GM18870 (cell line): ENCODE results near the gene VPS37C.
"Not testable (repeated sequence)": the region's sequence is repeated elsewhere in the genome, so short reads cannot be mapped to it uniquely, and the experiment has no call there.

Source experiments
- ATAC-seq: cut with Tn5 transposase; IDR thresholded peaks from one replicate; pipeline ENCODE4 v1.9.1; 2021; ENCODE audit warnings: moderate library complexity; ENCODE audit not compliant: unreplicated experiment

VPS37C gene

DNA sequence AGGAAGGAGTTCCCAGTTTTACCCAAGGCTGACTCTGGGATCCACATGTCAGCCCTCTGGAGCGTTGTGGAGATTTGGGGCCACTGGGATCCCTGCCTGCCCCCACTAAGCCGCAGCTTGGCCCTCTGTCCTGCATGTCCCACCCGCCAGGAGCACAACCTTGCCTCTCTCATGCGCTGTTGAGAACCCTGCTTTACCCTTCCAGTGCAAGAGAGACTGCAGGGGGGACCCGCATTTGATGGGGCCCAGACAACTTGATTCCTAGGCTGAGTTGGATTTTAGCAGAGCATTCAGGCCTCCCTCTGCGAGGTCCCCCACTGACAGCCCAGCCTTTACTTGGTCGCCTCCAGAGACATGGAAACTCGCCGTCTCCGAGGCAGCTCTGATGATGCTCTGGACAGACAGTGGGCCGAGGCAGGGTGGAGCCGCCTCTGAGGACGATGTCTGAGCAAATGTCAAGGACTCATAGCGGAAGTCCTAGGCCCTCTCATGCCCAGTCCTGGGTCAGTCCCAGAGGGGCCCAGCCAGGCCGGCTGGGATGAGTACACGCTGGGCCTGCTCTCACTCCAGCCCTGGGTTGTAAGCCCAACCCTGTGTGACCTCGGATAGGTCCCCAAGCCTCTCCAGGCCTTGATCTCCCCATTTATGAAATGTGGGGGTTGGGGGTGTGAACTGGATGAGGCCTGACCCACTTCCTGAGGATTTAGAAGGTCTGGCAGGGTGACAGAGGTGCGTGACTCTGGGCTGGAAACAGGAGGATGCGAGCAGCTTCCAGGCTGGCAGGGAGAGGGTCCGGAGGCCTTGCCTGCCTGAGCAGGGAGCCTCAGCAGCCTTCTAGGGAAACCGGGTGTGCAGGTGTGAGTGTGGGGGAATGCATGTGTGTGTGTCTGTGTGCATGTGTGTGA lies 58.3 kb downstream of the VPS37C start:
- ATAC-seq, result no peak

DNA sequence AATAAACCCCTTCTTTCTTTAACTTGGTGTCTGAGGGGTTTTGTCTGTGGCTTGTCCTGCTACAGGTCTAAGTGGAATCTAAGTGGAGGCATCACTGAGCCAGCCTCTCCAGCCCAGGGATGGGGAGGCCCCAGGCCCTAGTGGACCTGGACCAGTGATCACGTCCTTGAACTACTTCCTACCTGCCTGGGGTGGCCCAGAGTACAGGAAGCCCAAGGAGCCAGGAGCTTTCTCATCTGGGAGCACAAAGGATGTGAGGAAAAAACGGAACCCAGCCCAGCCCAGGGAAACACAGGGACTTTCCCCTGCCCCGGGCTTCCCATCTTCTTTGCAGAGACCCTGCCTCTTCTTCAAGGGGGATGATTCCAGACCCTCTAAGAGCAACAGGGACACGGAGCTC lies 62.4 kb downstream of the VPS37C start:
- no peak for ATAC-seq

DNA sequence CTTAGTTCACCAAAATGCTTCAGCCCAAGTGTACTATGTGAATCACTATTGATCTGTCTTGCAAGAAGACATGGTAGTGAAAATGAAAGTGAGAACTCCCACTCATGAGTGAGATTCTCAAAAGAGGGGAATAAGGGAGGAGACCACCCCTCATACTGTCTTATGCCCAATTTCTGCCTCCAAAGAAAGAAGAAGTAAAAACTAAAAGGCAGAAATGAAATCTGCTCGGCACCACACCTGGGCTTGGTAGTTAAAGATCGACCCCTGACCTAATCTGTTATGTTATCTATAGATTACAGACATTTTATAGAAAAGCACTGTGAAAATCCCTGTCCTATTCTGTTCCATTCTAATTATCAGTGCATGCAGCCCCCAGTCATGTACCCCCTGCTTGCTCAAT lies 63.0 kb downstream of the VPS37C start:
- ATAC-seq, result not testable (repeated sequence)

DNA sequence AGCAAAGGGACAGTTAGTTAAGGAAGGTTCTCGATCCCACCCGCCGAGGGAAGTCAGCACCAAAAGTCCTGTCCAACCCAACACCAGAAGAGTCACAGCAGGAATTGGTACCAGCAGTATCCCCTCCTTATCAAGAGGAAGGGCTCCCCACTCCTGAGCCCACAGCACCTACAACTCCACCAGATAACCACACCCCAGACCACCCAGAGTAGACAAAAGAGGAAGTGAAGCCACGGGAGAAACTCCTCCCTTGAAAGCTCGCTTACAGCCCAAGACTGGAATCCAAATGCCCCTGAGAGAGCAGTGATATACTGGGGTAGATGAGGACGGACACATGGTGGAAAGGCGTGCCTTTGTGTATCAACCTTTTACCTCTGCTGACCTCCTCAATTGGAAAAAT lies 66.2 kb downstream of the VPS37C start:
- ATAC-seq, result no peak

DNA sequence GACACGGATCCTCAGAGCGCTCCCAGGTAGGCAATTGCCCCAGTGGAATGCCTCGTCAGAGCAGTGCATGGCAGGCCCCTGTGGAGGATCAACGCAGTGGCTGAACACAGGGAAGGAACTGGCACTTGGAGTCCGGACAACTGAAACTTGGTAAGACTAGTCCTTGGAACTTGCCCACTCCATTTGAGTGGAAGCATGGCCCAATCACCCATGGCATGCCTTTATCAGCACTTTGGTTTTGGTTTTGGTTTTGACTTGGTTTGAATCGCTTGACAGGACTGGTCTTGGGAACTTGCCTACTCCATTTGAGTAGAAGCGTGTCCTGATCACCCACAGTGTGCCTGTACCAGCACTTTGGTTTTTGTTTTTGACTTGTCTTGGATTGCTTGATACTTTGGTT lies 67.1 kb downstream of the VPS37C start:
- ATAC-seq, result not testable (repeated sequence)

DNA sequence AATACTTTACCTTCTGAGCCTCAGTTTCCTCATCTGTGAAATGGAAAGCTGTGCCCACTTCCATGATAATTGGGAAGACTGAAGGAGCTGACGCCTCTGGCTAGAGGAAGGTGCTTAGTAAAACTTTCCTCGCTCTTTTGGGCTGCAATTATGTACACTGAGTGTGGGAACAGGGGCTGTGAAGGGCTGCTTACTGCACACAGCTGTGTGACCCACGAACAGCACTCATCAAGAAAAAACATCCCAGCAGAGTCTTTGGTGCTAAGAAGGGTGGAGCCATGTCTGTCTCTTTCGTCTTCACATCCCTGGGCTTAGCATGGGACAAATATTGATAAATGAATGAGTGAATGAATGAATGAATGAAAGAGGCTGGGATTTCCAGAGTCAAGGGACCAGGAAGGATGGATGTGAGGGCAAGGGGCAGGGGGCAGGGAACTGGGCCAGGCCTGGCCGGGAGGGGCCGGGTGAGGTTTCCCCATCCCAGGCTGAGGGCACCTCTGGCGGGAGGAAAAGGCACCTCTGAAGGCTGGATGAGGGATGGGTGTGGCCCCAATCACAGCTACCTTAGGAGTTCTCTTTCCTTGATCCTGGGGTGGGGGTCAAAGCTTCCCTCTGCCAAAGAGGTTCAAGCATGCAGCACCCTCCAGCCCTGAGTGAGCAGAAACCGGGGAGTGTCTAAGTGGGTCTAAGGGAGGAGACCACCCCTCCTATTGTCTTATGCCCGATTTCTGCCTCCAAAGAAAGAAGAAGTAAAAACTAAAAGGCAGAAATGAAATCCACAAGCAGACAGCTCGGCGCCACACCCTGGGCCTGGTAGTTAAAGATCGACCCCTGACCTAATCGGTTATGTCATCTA lies 68.1 kb downstream of the VPS37C start:
- ATAC-seq, result no peak

DNA sequence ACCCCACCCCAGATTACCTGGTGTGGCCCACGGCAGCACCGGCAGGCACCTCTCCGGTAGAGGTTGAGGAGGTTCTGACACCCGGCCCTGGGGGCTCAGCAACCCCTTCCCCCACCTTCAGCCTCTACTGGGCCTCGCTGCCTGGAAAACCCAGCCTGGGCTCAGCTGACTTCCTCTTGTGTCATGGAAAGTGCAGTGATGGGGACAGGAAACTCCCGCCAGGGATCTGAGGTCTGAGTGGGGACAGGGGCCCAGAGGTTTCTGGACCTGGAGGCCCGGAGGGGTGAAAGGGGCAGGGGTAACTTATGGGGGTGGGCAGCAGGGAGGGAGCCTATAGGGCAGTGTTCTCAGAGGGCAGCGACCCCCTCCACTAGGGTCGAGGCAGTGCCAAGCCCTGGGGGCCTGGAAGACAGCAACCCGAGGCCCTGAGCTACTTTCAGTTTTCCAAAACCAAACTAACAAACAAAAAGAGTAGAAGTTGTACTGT lies 68.9 kb downstream of the VPS37C start:
- ATAC-seq, result no peak

DNA sequence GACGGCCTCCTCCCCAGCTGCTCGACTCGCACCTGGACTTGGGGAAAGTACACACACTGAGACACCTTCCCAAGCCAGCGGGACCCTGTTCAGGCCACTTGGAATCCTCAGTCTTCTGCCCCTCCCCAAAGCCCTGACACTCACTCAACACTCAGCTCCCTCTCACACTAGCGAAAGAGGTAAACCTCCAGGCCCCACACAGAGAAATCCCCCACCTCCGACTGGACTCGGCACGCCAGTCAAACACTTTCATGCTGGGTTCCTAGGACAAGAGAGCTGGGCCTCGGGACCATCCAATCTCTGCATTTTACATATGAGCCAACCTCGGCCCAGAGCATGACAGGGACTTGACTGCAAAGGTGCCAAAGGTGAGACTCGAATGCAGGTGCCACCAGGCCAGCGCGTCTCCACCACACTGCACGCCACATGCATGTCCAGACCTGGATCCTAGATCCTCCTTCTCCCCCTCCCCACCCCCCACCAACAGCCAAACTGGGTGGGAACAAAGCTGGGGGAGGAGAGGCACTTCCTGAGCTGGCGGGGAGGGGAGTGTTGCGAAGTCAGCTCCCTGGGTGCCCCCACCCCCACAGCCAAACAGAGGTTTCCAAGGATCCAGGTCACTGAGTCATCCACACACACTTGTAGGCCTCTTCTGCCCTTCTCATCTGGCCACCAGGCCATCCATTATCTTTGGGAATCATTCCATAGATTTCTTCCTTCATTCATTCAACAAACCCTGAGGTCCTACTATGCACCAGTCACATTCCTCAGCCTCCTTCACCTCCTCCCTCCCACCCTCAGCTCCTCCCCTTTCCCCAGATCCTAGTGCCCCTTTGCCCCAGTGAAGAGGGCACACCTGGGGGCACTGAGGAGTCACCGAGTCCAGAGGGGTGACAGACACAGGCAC lies 69.6 kb downstream of the VPS37C start:
- ATAC-seq, result no peak

DNA sequence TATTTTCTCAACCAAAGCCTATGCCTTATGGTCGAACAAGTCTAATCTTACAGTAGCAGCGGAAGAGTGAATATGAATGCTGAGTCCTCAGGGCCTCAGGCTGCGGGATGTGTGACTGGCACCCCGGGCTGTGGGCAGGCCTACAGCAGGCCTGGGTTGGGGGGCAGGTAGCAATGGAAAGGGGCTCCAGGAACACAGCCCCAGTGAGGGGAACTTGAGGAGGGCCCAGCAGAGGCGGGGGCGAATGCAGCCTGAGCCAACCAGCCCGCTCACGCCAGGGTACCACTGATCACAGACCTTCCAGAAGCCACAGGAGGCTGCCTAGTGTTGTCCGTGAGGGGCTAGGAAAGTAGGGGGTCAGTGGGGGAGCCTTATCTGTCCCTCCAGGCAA lies 70.2 kb downstream of the VPS37C start:
- no peak for ATAC-seq

DNA sequence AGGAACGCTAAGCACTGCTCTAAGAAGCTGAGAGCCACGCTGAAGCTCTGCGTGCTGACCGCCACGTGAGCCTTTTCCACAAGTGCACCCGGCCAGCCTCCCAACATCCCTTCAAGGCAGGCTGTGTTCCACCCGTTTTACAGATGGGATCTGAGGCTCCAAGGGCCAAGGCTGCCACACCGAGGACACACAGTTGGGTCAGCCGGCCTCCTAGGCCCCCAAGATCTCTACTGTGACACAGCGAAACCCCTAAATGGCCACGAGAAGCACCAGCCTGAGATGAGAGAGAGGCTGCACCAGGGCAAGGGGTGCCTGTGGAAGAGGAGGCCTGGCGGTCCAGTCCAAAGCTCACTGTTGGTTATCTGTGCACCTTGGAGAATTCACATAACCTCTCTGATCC lies 70.7 kb downstream of the VPS37C start:
- ATAC-seq, result no peak

DNA sequence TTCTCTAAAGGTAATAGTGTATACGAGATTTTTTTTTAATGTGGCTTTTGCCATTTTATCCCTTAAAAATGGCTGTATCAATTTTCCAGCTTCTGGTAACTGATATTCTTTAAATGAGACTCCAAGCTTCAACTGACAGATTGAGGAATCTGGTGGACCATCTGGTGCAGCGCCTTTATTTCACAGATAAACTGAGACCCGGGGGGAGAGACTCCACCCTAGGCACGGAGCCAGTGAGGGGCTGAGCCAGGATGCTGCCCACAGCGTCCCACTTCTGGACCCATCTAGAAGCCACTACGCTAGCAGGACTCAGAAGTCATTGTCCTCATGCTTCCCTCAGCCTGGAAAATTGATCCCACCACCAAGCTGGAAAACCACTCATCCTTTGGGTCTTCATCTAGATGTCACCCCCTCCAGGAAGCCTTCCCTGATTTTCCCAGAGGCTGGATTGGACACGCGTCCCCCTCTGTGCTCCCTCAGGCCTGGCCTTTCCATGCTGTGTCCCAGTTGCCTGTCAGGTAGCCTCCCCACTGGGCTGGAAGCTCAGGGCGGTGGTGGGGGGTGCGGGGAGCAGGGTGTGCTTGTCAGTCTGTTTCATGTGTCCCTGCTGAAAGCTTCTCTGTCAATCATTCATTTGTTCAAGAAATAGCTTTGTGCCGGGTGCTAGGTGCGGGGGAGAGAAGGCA lies 71.3 kb downstream of the VPS37C start:
- ATAC-seq, result no peak

DNA sequence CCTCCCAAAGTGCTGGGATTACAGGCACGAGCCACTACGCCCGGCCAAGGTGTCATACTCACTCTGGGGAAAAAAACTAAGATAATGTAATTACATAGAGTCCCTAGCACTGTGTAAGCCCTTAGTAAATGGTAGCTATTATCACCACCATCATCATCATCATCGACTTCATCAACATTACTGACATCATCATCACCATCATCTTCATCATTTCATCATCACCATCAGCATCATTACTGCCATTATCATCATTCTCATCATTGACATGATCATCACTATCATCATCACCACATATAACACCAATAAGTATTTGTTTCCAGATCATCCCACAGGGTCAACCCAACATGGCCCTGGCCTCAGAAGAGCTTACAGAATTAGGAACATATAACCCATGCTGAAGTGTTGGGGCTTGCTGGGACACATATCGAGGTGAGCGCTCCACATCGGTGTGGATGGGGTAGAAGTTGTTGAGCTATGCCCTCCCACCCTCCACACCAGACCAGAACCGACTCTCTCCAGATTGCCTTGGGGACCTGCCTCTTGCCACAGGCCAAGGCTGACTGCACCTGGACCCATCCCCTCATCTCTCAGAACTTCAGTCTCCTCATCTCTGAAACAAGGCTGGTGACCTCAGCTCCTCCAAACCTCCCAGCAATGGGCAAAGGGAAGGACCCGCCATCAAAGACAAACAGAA lies 73.7 kb downstream of the VPS37C start:
- ATAC-seq, result no peak

DNA sequence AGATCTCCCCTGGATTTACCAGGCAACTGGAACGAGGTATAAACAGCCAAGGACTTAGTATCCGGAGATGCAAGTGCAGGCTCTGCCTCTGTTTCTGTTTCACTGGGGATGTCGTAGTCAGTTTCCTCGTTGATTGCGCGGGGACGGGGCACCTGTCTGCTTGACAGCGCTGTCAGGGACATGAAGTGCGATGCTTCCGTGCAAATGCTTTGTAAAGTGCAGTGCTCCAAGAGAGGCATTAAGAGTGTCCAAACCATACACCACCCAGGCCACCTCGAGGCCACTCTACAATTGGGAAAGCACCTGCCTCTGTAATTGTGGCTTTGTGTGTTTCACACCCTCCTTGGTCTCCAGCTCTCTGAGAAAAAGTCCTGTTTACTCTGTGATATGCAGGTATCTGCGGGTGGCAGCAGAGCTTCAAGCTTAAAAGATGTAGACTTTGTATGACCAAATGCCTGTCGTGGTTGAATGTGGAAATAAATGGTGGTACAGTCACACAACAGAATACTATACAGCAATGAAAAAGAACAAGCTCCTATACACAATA lies 77.6 kb downstream of the VPS37C start:
- ATAC-seq, result no peak

DNA sequence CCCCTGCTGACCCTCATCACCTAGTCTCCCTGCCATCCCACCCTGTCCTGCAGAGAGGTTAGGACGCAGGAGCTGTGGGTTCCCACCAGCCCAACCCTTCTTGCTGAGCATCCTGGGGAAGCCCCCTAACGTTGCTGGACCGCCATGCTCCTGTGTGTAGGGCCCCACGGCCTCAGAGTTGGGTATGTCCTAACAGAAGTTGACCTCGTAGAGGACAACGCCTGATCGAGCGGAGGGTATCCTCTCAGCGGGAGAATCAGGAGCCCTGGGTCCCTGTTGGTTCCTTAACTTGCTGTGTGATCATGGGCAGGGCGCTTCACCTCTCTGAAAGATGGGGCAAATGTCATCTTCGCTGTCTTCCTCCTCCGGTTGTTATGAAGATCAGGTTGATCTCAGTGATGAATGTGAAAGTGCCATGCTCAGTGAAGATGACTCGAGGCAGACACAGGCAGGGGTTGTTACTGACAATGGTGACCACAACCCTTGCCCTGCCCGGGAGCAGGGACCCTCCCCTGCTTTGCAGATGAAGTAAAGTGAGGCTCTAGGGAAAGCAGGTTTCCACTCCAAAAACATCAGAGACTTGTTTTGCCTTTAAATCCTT lies 78.2 kb downstream of the VPS37C start:
- ATAC-seq, result no peak

DNA sequence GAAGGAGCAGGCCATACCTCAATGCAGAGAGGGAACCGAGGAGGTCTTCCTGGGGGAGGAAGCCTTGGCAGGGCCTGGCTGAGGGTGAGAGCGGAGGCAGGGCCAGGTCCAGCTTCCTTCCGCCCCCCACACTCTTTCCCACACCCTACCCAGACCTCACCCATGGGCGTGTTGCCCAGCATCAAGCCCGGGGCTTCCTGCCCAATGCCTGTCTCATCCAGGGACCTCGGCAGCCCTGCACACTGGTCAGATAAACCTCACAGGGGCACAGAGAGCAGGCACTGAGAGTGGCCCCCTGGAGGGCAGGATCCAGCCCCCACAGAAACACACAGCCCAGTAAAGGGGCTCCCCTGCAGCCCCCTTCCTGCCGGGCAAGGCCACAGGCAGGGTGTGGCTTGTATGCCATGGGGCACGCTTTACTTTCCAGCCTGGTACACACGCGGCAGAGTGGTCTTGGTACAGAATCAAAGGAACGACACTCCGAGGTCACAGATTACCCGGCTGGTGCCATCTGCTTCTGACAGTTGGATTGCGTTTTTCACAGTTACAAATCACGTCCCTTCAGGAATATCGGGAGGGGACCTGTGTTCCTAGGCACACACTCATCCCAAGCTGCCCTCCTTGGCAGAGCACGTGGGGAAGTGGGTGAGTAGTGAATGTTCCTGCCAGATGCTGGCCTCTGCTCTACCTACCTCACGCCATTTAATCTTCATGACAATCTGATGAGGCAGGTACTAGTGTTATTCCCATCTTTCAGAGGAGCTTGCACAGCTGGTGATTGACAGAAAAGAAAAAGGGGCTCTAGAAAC lies 79.0 kb downstream of the VPS37C start:
- no peak for ATAC-seq

DNA sequence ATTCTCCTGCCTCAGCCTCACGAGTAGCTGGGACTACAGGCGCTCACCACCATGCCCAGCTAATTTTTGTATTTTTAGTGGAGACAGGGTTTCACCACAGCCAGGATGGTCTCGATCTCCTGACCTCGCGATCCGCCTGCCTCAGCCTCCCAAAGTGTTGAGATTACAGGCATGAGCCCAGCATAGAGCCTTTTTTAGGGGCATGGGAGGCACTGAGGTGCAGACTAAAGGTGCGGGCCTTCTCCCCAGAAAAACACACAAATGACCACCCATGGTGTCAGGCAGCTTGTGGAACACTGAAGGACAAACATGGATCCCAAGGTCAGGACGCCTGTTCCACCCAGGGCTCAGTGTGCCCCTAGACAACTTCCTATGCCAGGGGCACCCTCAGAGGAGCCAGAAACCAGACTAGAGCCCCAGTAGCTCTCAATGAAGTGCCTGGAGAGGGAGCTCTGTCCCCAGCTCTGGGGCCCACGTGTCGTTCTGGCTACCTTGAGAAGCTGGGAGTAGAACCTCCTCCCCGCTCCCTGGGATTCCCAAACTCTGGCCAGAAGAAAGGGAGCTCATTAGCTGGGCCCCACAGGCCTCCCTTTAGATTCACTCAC lies 80.1 kb downstream of the VPS37C start:
- ATAC-seq, result no peak

DNA sequence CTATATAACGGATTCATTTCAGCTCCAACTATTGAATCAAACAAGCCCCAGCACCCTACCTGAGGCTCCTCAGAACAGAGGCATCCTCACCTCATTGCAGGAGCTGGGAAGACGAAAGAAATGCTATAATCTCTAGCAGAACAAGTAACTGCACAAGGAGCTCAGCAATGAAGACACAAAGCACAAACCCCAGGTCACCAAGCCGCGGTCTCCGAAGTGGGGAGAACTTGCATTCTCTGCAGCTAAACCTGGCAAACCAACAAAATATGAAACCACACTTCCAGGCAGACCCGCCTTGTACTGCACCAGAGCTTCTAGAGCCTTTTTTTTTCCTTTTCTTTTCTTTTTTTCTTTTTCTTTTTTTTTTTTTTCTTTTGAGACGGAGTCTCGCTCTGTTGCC lies 80.7 kb downstream of the VPS37C start:
- no peak for ATAC-seq
